Sigmoid colon (tissue), 7 donors: ENCODE measurements around the gene AAMP. TPM values are rescaled to one million over a fixed set of nuclear protein-coding genes. Genes with fewer than 3 reads are reported as not detected.
"Not testable (repeated sequence)": the region's sequence is repeated elsewhere in the genome, so short reads cannot be mapped to it uniquely, and the experiment has no call there.

Experiments
- DNase-seq: peaks from one replicate; pipeline ENCODE4 v3.0.0-alpha.2; 2019
- H3K27ac ChIP-seq, 4 donors: fragments of 200-600 bp; sonication (generic); one replicate each; pipeline ENCODE4 v1.5.1; 2016 to 2019; ENCODE audit warnings: mild to moderate bottlenecking in 1 of 4
- H3K27me3 ChIP-seq, 3 donors: fragments of 200-600 bp; sonication (generic); one replicate each; pipeline ENCODE4 v1.5.1; 2019; ENCODE audit warnings: mild to moderate bottlenecking in 1 of 3
- H3K36me3 ChIP-seq, 4 donors: fragments of 200-600 bp; sonication (generic); one replicate each; pipeline ENCODE4 v1.5.1; 2016 to 2019
- H3K4me1 ChIP-seq, 4 donors: fragments of 200-600 bp; sonication (generic); one replicate each; pipeline ENCODE4 v1.5.1; 2017 to 2019
- H3K4me3 ChIP-seq, 4 donors: fragments of 200-600 bp; sonication (generic); one replicate each; pipeline ENCODE4 v1.5.1; 2017 to 2019; ENCODE audit warnings: mild to moderate bottlenecking in 2 of 4, moderate library complexity in 1 of 4
- H3K9me3 ChIP-seq, 4 donors: fragments of 200-600 bp in 3 of 4; sonication (generic) in 3 of 4; one replicate each; pipeline versions ENCODE4 v1.5.1 to v1.6.1; 2013 to 2019
- EP300 ChIP-seq, 4 donors: sonication (generic); formaldehyde crosslinking; IDR thresholded peaks; one replicate each; pipeline ENCODE4 v1.6.1; 2017; ENCODE audit warnings: antibody characterized with exemption in 4 of 4
- POLR2A ChIP-seq, 2 donors: fragments of 450-650 bp; IDR thresholded peaks; one replicate each; pipeline ENCODE4 v1.6.1; 2016; ENCODE audit warnings: antibody characterized with exemption in 2 of 2, mild to moderate bottlenecking in 2 of 2, moderate library complexity in 2 of 2
- POLR2AphosphoS5 ChIP-seq, 4 donors: sonication (generic); formaldehyde crosslinking; IDR thresholded peaks; one replicate each; pipeline ENCODE4 v1.6.1; 2017; ENCODE audit warnings: antibody characterized with exemption in 4 of 4
- WGBS, 2 donors: extraction: QIAGEN DNeasy Blood & Tissue Kit; methylation state at CpG; one replicate each; pipeline ENCODE4 v1.1.7; 2013; 5-methylcytosine and 5-hydroxymethylcytosine counted together
- intact Hi-C: fragments of 100-400 bp; cut with DNase I; formaldehyde crosslinking; loops from one replicate; pipeline ENCODE4 v1.15.1; 2023
- polyA plus RNA-seq, 3 donors: library from polyadenylated mRNA; stranded (reverse); fragments of 200-250 nt; gene quantifications; one replicate each; pipeline ENCODE4 v1.2.3, GENCODE V29; 2013
- total RNA-seq, 4 donors: library from RNA; depleted of rRNA; stranded (reverse); fragments of >200 nt; gene quantifications; one replicate each; pipeline ENCODE4 v1.1.0, GENCODE V29; 2016
- TF ChIP-seq, protein P1 (sequence below), 4 experiments: fragments of 450-650 bp in 3 of 4; fragments of 200-600 bp in 1 of 4; IDR thresholded peaks; one replicate each; pipeline ENCODE4 v1.5.1; 2016 to 2019; ENCODE audit warnings: antibody characterized with exemption in 4 of 4, mild to moderate bottlenecking in 3 of 4, moderate library complexity in 2 of 4
- donor health status: healthy with polysubstance abuse.
- donor health status: Bipolar disorder and iron deficiency.
- donor health status: healthy.

The AAMP gene
- total and polyA plus RNA-seq, 7 donors: 85.7 to 141 (median 103) TPM

DNA sequence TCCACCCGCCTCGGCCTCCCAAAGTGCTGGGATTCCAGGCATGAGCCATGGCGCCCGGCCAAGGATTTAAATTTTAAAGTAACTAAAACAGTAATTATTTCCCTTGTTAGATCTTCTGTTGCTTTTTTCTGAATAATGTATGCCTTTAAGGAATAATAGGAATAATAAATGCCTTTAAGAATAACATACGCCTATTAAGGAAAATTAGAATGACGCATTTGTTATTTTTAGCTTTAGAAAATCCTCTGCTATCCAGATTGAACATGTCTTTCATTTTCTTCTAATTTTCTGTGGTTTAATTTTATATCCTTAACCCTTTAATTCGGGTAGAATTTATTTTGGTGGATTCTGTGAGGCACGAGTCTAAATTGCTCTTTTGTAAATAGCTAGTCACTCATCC is 45.5 kb upstream of the AAMP start:
- WGBS, 2 donors: 80 to 88% methylated on average over 8 of the region's 8 CpGs
- H3K27me3 ChIP-seq: no peaks in the 10 kb centered on the region
- H3K4me1 ChIP-seq: no peaks in the 10 kb centered on the region
- H3K4me3 ChIP-seq: no peak overlapping the region
- no peak for DNase-seq
- no peak for TF ChIP-seq POLR2AphosphoS5 (IDR thresholded peaks at IDR 0.05)
- TF ChIP-seq POLR2A (IDR thresholded peaks at IDR 0.05): no peak
- TF ChIP-seq, protein P1, sequence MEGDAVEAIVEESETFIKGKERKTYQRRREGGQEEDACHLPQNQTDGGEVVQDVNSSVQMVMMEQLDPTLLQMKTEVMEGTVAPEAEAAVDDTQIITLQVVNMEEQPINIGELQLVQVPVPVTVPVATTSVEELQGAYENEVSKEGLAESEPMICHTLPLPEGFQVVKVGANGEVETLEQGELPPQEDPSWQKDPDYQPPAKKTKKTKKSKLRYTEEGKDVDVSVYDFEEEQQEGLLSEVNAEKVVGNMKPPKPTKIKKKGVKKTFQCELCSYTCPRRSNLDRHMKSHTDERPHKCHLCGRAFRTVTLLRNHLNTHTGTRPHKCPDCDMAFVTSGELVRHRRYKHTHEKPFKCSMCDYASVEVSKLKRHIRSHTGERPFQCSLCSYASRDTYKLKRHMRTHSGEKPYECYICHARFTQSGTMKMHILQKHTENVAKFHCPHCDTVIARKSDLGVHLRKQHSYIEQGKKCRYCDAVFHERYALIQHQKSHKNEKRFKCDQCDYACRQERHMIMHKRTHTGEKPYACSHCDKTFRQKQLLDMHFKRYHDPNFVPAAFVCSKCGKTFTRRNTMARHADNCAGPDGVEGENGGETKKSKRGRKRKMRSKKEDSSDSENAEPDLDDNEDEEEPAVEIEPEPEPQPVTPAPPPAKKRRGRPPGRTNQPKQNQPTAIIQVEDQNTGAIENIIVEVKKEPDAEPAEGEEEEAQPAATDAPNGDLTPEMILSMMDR (IDR thresholded peaks at IDR 0.05): no peak
- no peak for TF ChIP-seq EP300 (IDR thresholded peaks at IDR 0.05)
- no peaks in the 10 kb centered on the region for H3K9me3 ChIP-seq
- intact Hi-C loops: no loop called here
- H3K36me3 ChIP-seq: no peaks in the 10 kb centered on the region
- H3K27ac ChIP-seq: no peak overlapping the region

DNA sequence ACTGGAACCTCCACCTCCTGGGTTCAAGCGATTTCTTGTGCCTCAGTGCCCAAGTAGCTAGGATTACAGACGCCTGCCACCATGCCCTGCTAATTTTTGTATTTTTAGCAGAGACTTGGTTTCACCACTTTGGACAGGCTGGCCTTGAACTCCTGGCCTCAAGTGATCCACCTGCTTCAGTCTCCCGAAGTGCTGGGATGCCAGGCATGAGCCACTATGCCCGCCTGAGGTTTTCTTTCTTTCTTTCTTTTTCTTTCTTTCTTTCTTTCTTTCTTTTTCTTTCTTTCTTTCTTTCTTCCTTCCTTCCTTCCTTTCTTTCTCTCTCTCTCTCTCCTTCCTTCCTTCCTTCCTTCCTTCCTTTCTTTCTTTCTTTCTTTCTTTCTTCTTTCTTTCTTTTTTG is 44.8 kb upstream of the AAMP start:
- H3K27me3 ChIP-seq, H3K36me3 ChIP-seq, H3K4me1 ChIP-seq, H3K9me3 ChIP-seq, intact Hi-C loops, H3K4me3 ChIP-seq, DNase-seq, H3K27ac ChIP-seq: not testable (repeated sequence)
- 93 to 95% methylated on average over 4 of the region's 4 CpGs for WGBS, 2 donors

DNA sequence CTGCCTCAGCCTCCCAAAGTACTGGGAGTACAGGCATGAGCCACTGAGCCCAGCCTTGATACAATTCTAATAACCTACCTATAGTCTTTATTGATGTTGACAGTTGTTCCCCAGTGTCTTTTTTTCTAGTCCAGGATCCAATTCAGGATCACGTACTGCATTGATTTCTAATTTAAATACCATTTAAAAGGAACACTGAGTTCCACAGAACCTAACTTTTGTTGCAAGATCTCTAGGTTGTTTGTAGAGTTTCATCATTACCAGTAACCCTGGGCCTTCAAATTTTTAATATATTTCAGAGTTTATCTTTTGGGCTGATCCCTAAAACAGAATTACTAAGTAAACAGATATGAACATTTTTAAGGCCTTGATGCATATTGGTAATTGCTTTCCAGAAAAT is 43.4 kb upstream of the AAMP start:
- no peak overlapping the region for H3K4me3 ChIP-seq
- H3K36me3 ChIP-seq: no peaks in the 10 kb centered on the region
- no peaks in the 10 kb centered on the region for H3K4me1 ChIP-seq
- TF ChIP-seq, protein P1 (IDR thresholded peaks at IDR 0.05): no peak
- TF ChIP-seq POLR2A (IDR thresholded peaks at IDR 0.05) (no peak), EP300 (IDR thresholded peaks at IDR 0.05) (no peak), POLR2AphosphoS5 (IDR thresholded peaks at IDR 0.05) (no peak)
- WGBS, 2 donors: 69 to 87% methylated on average over 1 of the region's 1 CpG
- no peak for DNase-seq
- H3K27ac ChIP-seq: no peak overlapping the region
- H3K9me3 ChIP-seq: no peaks in the 10 kb centered on the region
- intact Hi-C loops: no loop called here
- H3K27me3 ChIP-seq: no peaks in the 10 kb centered on the region

DNA sequence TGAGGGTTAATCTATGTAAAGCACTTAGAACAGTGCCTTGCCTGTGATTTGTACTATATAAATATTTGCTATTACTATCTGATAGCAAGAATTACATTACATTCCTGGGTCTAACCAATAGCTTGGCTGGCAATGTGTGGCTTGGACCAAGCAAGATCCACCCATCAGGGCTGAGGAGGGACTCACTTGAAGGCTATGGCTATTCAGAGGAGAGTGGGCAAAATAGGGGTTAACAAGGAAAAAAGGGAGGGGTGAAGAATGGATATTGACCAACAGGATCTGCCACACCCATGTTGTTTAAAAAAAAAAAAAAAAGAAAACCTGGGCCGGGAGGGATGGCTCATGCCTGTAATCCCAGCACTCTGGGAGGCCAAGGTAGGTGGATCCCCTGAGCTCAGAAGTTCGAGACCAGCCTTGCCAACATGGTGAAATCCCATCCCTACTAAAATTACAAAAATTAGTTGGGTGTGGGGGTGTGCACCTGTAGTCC is 42.4 kb upstream of the AAMP start:
- intact Hi-C loops: no loop called here
- no peak overlapping the region for H3K27ac ChIP-seq
- H3K4me1 ChIP-seq: no peaks in the 10 kb centered on the region
- WGBS, 2 donors: 14 to 72% methylated on average over 2 of the region's 2 CpGs
- no peak overlapping the region for H3K4me3 ChIP-seq
- no peaks in the 10 kb centered on the region for H3K36me3 ChIP-seq
- DNase-seq: no peak
- H3K9me3 ChIP-seq: no peaks in the 10 kb centered on the region
- H3K27me3 ChIP-seq: no peaks in the 10 kb centered on the region
- TF ChIP-seq, protein P1 (IDR thresholded peaks at IDR 0.05): no peak
- TF ChIP-seq EP300 (IDR thresholded peaks at IDR 0.05) (no peak), POLR2A (IDR thresholded peaks at IDR 0.05) (no peak), POLR2AphosphoS5 (IDR thresholded peaks at IDR 0.05) (no peak)

DNA sequence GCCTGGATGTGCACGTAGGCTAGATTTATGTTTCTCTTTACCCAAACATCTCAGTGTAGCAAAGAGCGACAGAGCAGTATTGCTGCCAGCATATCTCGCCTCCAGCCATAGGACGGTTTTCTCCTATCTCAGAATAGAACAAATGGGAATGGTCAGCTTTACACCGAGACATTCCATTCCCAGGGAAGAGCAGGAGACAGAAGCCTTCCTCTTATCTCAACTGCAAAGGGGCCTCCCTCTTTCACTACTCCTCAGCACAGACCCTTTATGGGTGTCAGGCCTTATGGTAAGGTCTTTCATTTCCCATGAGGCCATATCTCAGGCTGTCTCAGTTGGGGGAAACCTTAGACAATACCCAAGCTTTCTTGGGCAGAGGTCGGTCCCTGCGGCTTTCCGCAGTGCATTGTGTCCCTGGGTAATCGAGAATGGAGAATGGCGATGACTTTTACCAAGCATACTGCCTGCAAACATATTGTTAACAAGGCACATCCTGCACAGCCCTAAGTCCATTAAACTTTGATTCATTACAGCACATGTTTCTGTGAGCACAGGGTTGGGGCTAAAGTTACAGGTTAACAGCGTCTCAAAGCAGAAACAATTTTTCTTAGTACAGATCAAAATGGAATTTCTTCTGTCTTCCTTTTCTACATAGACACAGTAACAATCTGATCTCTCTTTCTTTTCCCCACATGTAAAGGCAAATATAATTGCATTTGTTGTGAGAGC is 41.8 kb upstream of the AAMP start:
- H3K4me1 ChIP-seq, H3K27me3 ChIP-seq, H3K36me3 ChIP-seq, H3K4me3 ChIP-seq, H3K27ac ChIP-seq, intact Hi-C loops, DNase-seq, H3K9me3 ChIP-seq: not testable (repeated sequence)
- WGBS, 2 donors: 14 to 72% methylated on average over 11 of the region's 11 CpGs
